ENCODE results near the gene C2CD4D.
A peak's percentile ranks its signal among the peaks of the same experiment; 100 is the strongest.
"Not testable (repeated sequence)": the region's sequence is repeated elsewhere in the genome, so short reads cannot be mapped to it uniquely, and the experiment has no call there.

The C2CD4D gene

DNA sequence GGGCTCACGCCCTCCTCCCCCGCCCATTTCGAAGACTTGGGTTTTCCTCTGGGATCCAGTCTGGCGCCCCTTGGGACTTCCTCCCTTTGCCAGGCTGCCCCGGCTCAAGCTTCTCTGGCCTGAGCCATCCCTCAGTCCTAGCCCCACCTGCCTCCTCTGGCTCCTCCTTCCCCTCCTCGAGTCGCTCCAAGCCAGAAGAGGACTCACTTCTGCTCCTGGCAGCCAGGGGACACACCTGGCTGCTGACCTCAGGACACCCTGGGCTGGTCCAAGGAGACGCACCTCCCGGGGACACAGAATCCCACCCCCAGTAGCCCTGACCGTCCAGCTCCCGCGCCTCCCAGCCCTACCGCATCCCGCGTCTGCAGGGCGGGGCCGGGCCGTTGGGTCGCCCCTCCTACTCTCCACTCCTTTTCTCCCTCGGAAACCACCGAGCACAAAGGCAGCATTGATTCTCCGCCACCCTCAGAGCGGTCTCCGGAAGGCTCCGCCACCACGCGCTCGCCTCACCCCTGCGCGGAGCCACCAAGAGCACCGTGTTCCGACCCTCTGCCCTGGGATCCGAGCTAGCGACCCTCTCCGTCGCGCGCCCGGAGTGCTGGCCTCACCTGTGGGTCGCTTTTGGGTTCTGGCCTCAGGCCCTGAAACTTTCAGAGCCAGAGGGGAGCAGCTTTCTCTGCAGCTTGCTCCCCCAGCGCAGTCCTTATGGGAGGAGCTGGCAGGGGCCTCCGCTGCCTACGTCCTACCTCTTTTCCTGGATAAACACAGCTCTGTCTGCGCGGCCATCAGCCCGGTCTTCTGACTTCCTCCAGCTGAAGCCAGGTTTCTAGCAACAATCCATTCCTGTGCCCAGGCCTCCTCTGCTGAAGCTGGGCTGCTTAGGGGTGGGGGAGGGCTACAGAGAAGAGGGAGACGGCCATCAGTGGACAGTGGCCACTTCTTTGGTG, at the start of gene C2CD4D:
C2CD4D (minus strand) TSS at position 364 of the 947 bp plus-strand sequence. CDS start 831 bp downstream, outside the sequence.
- peak; percentile 85 for DNase-seq (ENCODE audit: low spot score)

DNA sequence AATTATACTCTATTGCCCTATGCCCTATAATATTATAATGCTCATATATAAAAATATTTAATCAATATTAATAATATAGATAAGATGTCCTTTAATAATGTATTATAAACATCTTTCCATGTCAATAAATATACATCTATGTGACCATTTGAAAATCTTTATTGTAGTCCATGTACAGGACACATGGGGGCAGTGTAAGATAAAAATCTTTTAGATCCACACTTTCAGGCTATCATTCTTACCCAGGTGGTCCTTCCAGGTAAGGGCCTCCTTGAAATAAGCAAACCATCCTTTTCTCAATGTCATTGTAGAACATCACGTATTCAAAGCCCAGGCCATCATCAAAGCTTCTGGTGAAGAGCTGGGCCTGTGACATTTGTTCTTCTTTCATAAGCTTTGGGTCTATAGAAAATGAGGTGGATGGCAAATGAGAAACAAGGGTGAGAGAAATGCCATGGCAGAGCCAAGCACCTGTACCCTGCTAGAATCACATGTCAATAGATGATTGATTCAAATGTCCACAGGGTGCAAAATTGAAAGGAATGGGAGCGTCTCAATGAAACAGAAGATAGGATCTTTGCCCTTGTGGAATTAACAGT, 49.5 kb upstream of the C2CD4D start:
- no peak for DNase-seq (ENCODE audit: low spot score)

DNA sequence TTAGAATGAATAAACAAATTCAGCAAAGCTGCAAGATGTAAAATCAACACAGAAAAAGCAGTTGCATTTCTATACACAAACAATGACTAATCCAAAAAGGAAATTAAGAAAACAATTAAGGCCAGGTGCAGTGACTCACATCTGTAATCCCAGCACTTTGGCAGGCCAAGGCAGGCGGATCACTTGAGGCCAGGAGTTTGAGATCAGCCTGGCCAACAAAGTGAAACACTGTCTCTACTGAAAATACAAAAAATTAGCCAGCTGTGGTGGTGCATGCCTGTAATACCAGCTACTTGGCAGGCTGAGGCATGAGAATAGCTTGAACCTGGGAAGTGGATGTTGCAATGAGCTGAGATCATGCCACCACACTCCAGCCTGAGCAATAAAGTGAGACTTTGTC, 47.4 kb upstream of the C2CD4D start:
- DNase-seq (ENCODE audit: low spot score): no peak

DNA sequence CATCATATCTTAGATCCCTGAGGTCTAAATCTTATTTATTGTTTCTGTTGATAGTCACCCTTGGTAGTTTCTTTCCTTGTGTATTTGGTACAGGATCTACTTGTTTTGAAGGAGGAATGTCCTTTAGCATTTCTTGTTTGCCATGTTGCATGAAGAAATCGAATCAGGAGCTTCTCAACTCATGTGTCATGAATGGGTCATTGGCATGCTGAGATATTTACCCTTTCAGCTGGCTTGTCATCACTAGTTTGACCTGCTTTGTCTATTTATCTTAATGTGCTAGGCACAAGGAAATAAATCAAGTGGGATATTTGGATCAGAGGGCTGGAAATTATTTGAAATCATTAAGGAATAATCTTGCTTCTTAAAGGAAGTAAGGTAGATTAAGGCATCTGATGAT, 45.9 kb upstream of the C2CD4D start:
- no peak for DNase-seq (ENCODE audit: low spot score)

DNA sequence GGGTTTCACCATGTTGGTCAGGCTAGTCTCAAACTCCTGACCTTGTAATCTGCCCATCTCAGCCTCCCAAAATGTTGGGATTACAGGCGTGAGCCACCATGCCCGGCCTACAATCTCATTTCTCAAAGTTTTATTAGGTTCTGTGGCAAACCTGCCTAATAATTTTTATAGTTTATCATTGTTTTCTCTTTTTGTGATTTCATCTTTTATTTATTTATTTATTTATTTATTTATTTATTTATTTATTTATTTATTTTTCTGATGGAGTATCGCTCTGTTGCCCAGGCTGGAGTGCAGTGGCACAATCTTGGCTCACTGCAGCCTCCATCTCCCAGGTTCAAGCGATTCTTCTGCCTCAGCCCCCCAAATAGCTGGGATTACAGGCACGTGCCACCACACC, 45.3 kb upstream of the C2CD4D start:
- DNase-seq (ENCODE audit: low spot score): not testable (repeated sequence)

DNA sequence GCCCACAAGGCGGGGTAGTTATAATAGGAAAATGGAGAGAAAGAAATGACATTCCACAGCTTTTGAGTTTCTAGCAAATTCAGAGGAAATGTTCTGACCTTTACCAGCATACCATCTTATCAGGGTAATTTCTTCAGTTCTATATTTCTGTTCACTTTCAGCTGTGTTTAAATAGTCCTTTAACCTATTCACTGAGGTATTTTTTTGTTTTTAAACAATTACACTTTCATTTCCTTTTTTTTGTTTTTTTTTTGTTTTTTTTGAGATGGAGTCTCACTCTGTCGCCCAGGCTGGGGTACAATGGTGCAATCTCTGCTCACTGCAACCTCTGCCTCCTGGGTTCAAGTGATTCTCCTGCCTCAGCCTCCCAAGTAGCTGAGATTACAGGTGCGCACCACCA, 44.8 kb upstream of the C2CD4D start:
- not testable (repeated sequence) for DNase-seq (ENCODE audit: low spot score)

DNA sequence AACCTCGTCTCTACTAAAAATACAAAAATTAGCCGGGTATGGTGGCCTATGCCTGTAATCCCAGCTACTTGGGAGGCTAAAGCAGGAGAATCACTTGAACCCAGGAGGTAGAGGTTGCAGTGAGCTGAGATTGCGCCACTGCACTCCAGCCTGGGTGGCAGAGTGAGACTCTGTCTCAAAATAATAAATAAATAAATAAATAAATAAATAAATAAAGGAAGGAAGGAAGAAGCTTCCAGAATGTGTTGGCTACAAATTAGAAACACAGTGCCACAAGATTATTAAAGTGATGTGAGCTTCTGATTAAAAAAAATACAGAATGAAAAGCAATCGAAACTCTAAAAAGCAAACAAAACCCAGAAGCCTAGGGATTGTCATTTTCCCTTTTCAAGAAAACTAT, 44.3 kb upstream of the C2CD4D start:
- DNase-seq (ENCODE audit: low spot score): not testable (repeated sequence)

DNA sequence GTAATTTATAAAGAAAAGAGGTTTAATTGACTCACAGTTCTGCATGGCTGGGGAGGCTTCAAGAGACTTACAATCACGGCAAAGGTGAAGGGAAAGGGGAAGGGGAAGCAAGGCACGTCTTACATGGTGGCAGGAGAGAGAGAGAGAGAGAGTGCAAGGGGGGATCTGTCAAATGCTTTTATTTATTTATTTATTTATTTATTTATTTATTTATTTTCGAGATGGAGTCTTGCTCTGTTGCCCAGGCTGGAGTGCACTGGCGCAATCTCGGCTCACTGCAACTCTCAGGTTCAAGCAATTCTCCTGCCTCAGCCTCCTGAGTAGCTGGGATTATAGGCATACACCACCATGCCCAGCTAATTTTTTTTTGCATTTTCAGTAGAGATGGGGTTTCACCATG, 43.3 kb upstream of the C2CD4D start:
- not testable (repeated sequence) for DNase-seq (ENCODE audit: low spot score)

DNA sequence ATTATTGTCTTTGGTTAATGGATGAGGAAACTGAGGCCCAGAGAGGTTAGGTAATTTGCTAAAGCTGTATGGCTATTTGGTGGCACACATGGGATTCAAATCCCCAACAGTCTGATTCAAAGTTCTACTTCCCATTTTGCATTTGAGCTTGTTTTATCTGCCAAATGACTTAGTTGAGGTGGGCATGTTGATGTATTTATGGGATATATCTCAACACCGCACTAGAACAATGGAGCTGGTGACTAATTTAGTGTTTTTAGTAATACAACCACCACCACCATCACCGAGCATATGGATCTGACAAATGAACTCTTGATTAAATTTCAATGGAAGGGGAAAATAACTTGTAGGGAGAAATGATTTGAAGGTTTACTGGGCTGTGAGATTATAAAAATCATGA, 42.8 kb upstream of the C2CD4D start:
- no peak for DNase-seq (ENCODE audit: low spot score)

DNA sequence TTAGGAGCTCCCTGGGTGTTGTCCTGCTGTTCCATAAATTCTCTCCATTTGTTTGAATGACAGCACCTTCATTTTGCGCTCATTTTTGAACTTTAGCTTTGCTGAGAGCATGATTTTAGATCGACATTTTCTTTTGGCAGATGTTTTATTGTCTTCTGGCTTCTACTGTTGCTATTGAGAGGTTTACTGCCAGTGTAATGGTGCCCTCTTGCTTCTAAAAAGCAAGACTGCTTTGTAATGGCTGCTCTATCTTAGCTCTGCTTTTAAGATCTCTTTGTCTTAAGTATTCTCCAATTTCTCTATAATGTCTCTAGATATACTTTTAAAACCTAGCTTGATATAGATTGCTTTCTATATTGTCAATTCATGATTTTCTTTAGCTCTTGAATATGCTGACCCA, 41.9 kb upstream of the C2CD4D start:
- DNase-seq (ENCODE audit: low spot score): no peak

DNA sequence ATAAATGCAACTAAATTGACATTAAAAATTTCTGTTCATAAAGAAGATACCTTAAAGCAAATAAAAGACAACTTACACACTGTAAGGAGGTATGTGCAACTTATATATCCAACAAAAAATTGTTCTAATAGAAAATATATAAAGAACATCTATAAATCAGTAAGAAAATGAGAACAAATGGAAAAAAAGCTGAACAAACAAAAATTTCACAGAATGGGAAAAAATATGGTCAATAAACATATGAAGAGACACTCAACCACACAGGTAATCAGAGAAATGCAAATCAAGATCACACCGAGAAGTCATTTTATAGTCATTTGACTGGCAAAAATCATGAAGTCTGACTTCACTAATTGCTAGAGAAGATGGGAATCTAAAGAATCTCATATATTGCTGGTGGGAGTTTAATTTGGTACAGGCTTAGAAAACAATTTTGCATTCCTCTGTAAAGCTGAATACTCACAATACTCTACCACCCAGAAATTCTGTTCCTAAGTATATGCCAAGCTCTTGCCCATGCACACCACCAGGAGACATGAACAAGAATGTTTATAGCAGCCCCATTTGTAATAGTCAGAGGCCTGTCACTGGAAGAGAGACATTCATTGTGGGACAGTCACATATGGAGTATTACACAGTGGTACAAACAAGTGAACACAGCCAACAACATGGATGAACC, 35.9 kb upstream of the C2CD4D start:
- DNase-seq (ENCODE audit: low spot score): no peak

DNA sequence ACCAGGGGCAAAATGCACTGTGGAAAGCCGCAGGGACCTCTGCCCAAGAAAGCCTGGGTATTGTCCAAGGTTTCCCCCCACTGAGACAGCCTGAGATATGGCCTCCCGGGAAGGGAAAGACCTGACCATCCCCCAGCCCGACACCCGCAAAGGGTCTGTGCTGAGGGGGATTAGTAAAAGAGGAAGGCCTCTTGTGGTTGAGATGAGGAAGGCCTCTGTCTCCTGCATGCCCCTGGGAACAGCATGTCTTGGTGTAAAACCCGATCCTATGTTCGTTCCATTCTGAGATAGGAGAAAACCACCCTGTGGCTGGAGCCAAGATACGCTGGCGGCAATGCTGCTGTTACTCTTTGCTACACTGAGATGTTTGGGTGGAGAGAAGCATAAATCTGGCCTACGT, 33.2 kb upstream of the C2CD4D start:
- DNase-seq (ENCODE audit: low spot score): not testable (repeated sequence)

DNA sequence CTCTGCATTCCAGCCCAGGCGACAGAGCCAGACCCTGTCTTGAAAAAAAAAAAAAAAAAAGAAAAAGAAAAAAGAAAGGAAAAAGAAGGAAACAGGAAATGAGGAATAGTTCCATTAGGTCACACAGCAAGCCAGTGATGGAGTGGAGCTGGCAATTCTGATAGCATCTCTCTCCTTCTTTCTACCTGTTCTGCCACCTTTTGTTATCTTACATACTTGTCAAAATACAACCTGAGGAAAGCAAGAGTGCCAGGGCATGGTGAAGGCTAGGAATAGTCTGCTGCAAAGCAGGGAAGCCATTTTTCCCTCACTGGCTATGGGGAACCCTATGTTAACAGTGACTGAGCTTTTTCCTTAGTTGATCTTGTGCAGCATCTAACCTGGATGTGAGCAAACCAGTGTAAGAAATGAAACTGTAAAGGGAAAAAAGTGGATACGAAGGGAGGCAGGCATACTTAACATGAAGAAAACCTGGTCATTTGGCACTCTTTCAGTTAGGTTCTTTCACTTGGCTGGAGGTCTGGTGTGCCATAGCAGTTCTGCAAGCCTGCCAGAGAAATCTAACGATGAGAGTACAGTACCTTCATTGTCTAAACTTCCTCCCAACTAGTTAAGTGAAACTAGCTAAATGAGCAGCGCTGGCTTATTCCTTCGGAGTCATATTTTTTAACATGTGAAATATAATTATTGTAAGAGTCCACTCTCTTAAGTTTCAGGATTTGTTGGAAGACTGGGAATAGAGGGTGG, 31.8 kb upstream of the C2CD4D start:
- no peak for DNase-seq (ENCODE audit: low spot score)

DNA sequence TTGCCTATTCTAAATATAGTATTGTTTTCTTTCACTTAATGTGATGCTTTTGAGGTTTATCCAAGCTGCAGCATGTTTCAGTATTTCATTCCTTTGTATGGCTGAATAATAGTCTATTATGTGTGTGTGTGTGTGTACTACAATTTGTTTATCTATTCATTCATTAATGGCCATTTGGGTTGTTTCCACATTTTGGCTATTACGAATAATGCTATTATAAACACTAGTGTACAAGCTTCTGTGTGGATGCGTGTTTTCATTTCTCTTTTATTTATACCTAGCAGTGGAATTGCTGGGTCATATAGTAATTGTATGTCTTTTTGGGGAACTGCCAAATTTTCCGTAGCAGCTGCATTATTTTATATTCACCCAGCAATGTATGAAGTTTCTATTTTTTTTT, 28.9 kb upstream of the C2CD4D start:
- DNase-seq (ENCODE audit: low spot score): no peak

DNA sequence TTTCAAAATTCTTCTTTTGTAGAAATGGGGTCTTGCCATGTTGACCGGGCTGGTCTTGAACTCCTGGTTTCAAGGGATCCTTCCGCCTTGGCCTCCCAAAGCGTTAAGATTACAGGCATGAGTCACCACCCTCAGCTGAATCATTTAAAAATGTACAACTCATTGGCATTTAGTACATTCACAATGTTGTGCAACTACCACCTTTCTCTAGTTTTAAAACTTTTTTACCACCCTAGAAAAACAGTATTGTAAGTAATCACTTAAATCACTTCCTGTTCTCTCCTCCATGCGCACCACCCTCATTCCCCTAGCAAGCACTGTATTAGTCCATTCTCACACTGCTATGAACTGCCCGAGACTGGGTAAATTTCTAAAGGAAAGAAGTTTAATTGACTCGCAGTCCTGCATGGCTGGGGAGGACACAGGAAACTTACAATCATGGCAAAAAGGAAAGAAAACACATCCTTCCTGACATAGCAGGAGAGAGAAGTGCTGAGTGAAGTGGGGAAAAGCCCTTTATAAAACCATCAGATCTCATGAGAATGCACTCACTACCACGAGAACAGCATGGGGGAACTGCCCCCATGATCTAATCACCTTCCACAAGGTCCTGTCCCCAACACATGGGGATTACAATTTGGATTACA, 28.3 kb upstream of the C2CD4D start:
- no peak for DNase-seq (ENCODE audit: low spot score)

DNA sequence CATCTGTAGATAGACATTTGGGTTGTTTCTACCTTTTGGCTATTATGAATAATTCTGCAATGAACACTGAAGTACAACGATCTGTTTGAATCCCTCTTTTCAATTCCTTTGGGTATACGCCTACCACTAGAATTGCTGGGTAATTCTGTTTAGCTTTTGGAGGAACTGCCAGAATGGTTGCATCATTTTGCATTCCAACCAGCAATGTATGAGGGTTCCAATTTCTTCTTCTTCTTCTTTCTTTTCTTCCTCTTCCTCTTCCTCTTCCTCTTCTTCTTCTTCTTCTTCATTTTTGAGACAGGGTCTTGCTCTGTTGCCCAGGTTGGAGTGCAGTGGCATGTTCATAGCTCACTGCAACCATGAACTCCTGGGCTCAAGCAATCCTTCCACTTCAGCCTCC, 27.7 kb upstream of the C2CD4D start:
- no peak for DNase-seq (ENCODE audit: low spot score)

DNA sequence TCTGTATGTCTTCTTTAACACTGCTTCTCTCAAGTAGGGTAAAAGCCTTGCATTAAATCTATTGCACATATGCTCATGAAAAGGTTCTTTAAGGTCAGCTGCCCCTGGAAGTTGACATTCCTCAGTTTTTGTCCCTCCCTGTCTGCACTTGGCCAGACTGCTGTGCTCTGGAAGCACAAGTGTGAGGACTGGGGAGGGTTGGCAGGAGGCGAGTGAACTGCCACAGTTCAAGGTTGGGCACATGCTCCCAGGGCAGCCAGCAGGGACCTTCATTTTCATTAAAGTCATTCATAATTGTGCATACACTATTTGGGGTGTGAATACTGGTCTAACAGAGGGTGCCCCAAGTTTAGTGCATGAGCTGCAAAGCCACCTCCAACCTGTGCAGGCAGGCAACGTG, 24.8 kb upstream of the C2CD4D start:
- no peak for DNase-seq (ENCODE audit: low spot score)

DNA sequence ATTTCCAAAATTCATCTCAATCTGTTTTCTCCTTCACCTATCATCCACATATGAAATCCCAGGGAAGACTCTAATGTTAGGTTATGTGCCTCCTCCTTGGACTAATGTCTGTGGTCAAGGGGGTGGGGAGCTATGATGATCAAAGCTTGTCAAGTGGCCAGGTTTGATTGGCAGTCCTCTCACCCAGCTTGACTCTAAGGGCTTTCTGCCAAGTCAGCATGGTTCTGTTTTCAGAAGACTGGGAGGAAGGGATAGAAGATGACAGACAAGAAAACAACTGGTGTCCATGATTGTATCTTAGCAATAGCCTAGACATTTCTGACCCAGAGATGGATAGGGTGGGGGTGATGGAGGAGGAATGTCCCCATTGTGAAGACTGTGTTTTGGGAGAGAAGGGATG, 23.0 kb upstream of the C2CD4D start:
- no peak for DNase-seq (ENCODE audit: low spot score)

DNA sequence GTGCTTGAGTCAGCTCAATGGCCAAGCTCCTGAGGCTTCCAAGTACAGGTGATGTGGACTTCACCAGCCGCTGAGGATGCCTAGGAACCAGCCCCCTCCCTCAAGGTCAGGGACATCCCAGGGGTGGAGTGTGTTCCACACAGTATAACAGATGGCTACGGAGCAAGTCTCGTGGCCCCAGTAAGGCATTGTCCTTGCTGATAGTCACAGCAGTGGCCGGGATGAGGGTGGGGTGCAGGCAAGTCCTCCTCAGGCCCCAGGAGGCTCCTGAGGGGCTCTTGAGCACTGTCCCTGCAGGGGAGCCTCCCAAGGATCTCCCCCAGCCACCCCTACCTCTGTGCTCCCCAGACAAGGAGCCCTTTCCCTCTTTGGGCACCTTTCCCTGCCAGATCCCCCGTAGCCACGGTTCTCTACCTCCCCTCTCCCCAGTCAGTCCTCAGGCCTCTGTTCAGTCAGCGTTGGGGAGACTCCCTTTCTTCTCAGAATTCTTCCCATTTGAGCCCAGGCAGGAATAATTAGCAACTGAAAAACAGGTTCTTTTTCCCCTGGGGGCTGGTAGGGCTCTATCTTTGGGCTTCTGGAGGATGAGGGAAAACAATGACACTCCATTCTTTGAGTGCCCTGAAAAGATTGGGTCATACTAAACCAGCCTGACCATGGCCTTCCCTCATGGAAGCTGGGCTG, 21.0 kb upstream of the C2CD4D start:
- no peak for DNase-seq (ENCODE audit: low spot score)

DNA sequence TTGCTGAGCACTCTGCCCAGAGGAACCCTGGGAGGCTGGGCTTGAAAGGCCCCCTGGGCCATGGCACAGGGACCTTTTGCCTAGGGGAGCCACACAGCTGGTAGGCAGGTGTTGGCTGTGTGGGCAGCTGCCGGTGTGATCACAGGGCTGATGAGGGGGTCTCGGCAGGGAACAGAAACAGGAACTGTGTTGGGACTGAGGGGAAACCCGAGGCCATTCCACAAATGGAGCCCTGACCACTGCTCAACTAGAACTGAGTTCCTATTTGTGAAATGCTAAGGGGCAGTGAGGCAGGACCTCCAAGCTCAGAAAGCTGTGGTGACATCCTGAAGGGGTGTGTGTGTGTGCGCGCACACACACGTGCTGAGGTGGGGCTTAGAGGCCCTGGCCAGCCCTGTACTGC, 20.3 kb upstream of the C2CD4D start:
- DNase-seq (ENCODE audit: low spot score): no peak
